NCI-H1105 (cell line): ENCODE data around the gene HDDC3.
A peak's percentile ranks its signal among the peaks of the same experiment; 100 is the strongest.

ENCODE experiments used
- DNase-seq: peaks from one replicate; lab custom pipeline; 2025; lab: John Stamatoyannopoulos, UW

HDDC3 gene

GRCh38 chr15:90891346-90891949, 40.9 kb downstream of the HDDC3 start:
- DNase-seq: no peak

DNA sequence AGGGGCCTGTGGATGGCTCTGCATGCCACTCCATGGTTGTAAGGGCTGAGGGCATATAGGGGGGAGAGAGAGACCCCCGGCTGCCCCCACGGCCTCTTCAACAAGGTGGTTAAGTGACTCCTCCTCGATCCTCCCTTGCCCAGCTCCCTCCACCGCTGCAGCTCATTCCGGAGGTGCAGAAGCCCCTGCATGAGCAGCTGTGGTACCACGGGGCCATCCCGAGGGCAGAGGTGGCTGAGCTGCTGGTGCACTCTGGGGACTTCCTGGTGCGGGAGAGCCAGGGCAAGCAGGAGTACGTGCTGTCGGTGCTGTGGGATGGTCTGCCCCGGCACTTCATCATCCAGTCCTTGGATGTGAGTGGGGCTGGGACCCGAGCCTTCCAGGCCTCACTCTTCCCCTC, 41.5 kb downstream of the HDDC3 start:
- DNase-seq: no peak

DNA sequence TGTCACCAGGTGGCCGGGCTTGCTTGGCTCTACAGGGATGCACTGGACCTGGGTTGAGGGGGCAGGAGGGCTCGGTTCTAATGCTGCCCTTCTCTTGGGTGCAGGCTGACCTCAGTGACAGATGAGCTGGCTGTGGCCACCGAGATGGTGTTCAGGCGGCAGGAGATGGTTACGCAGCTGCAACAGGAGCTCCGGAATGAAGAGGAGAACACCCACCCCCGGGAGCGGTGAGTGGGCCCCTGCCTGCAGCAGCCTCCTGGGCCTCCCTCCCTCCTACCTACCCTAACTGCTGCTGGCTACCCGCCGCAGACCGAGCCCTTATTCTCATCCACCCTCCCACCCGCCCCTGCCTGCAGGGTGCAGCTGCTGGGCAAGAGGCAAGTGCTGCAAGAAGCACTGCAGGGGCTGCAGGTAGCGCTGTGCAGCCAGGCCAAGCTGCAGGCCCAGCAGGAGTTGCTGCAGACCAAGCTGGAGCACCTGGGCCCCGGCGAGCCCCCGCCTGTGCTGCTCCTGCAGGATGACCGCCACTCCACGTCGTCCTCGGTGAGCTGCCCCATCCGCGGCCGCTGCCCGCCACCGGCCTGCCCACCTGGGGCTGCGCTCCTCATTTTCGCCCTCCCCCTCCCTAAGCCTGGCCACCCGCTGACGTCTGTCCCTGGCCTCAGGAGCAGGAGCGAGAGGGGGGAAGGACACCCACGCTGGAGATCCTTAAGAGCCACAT, 42.5 kb downstream of the HDDC3 start:
- DNase-seq: no peak

GRCh38 chr15:90889313-90889730, 43.0 kb downstream of the HDDC3 start:
- DNase-seq: no peak

DNA sequence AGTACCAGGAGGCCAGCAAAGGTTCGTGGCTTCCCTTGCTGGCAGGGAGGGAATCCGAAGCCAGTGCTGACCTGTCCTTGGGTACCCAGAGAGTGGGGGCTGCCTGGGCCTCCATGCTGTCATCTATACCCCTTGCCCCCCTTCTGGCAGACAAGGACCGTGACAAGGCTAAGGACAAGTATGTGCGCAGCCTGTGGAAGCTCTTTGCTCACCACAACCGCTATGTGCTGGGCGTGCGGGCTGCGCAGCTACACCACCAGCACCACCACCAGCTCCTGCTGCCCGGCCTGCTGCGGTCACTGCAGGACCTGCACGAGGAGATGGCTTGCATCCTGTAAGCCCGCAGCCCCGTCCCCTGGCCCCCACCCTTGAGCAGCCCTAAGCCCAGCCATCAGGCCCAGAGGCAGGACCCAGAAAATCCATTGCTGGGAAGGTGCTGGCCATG, 45.3 kb downstream of the HDDC3 start:
- DNase-seq: no peak

GRCh38 chr15:90886291-90886614, 46.1 kb downstream of the HDDC3 start:
- no peak for DNase-seq

DNA sequence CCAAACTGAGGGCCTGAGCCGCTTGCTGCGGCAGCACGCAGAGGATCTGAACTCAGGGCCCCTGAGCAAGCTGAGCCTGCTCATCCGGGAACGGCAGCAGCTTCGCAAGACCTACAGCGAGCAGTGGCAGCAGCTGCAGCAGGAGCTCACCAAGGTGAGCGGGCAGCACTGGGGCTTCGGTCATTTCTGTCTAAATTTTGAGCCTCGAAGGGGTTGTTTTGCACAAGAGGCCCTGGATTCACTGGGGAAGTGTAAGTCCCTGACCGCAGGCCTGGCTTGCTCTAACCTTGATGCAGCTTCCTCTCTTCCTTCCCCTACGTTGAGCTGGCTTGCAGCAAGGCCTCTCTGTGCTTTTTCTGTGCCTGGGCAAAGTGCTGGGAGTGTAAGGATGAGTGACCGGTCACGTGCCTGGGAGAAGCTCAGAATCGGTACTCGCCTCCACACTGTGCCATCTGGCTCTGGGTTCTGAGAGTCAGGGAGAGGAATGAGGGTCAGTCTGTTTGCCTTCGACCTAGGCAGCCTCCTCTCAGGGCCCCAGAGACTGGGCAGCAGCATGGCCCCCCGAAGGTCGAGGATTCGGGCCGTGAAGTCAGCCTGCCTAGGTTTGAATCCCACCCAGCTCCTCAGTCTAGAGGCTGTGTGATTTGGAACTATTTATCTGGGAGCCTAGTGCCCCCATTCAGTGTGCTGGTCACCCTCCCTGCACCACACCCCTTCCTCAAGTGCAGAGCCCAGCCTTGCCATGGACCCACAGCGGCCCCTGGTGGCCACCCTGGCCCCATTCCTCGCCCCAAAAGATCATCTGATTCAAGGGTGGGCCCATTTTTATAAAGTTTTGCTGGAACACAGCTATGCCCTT, 46.7 kb downstream of the HDDC3 start:
- peak; percentile 25 for DNase-seq

DNA sequence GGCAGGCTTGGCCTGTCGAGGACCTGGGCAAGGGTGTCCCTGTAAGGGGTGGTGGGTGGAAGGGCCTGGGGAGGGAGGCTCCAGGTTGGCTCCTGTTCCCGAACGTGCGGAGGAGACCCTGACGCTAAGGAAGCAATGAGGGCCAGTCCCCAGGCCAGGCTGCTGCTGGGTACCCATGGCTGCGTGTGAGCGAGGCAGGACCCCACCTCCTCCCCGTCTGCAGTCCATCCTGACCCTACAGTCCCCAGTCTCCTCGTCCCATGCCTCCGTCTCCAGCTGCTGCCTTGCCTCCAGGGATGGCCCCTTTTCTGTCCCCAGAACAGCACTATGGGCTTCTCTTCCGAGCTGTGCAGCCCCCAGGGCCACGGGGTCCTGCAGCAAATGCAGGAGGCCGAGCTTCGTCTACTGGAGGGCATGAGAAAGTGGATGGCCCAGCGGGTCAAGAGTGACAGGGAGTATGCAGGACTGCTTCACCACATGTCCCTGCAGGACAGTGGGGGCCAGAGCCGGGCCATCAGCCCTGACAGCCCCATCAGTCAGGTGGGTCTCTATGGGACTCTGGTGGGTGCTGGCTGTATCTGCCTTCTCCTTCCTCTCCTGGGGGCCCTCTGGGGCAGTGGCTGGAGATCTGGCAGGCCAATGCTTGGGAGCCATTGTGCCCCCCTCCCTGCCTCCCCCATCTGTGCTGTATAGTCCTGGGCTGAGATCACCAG, 47.5 kb downstream of the HDDC3 start:
- DNase-seq: no peak

GRCh38 chr15:90883976-90884718, 48.2 kb downstream of the HDDC3 start, which contains the start of gene FES:
Gene FES (plus strand): TSS chr15:90884504. CDS start chr15:90885046, 542 bp downstream.
- DNase-seq: no peak

- DNase-seq: no peak
Measured at GRCh38 chr15:90883526-90883975, 48.8 kb downstream of the HDDC3 start.

GRCh38 chr15:90882781-90883525, 49.4 kb downstream of the HDDC3 start:
- DNase-seq: no peak

- DNase-seq: no peak
Measured at GRCh38 chr15:90881978-90882721, 50.2 kb downstream of the HDDC3 start.

DNA sequence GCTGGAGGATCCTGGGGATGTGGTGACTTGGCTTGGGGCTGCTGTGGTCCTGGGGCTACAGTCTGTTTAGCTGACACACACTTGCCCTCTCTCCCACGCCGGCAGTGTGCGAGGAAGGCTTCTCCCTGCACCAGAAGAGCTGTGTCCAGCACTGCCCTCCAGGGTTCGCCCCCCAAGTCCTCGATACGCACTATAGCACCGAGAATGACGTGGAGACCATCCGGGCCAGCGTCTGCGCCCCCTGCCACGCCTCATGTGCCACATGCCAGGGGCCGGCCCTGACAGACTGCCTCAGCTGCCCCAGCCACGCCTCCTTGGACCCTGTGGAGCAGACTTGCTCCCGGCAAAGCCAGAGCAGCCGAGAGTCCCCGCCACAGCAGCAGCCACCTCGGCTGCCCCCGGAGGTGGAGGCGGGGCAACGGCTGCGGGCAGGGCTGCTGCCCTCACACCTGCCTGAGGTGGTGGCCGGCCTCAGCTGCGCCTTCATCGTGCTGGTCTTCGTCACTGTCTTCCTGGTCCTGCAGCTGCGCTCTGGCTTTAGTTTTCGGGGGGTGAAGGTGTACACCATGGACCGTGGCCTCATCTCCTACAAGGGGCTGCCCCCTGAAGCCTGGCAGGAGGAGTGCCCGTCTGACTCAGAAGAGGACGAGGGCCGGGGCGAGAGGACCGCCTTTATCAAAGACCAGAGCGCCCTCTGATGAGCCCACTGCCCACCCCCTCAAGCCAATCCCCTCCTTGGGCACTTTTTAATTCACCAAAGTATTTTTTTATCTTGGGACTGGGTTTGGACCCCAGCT, 51.0 kb downstream of the HDDC3 start:
- no peak for DNase-seq

- DNase-seq: no peak
Measured at GRCh38 chr15:90880381-90881145, 51.8 kb downstream of the HDDC3 start.
